ENCODE results near the gene ATP8A2. TPM values are rescaled to one million over a fixed set of nuclear protein-coding genes. Genes with fewer than 3 reads are reported as not detected.

Gene ATP8A2
- total and polyA plus RNA-seq, 9 of the 15 experiments (the other 6 are each of a cell fraction or from before 2014, with no cell fraction given): under 0.01 to 0.33 (median 0.06) TPM; not detected in 4

DNA sequence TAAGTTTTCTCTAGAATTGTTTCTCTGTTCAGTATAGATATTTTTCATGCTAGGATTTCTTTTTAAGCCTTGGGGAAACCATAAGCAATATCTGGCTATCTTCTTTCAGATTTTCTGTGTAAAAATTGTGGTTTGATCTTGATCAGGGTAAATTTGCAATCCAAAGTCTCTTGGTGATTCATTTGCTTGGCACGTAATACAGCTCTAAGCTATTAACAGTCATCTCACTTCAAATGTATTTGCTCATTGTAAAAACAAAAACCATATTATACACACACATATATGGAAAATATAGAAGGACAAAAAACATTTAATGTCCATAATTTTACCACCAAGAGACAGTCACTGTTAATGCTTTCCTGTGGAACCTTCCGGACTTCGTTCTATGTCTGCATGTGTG is 489.1 kb downstream of the ATP8A2 start:
- Histone ChIP-seq H3K27ac (ENCODE audit: extremely low read depth, low read depth, low read length) (no peak overlapping the region), H2AFZ (ENCODE audit: low read depth, low read length) (no peak overlapping the region), H3K9me1 (ENCODE audit: control insufficient read depth, insufficient read depth, low read length) (no peaks in the 10 kb centered on the region), H3K36me3 (ENCODE audit: control insufficient read depth, insufficient read depth, low read length) (no peaks in the 10 kb centered on the region), H4K20me1 (replicated peaks; ENCODE audit: control insufficient read depth, insufficient read depth, low read length) (no peaks in the 10 kb centered on the region), H3K9ac (ENCODE audit: insufficient read depth in 1 of 2, low read depth in 2 of 2, low read length in 2 of 2) (no peak overlapping the region), H3K4me3 (no peak overlapping the region), H3K4me2 (ENCODE audit: insufficient read depth, low read length) (no peak overlapping the region), H3K4me1 (replicated peaks in 1 of 2; ENCODE audit: control insufficient read depth in 2 of 2, insufficient read depth in 2 of 2, low read length in 2 of 2) (no peaks in the 10 kb centered on the region), H3K9me3 (replicated peaks; ENCODE audit: control insufficient read depth, insufficient read depth, low read depth, low read length) (no peaks in the 10 kb centered on the region), H3K27me3 (ENCODE audit: control insufficient read depth in 2 of 2, insufficient read depth in 2 of 2, low read length in 2 of 2) (no peaks in the 10 kb centered on the region), H3K79me2 (ENCODE audit: control insufficient read depth, insufficient read depth, low read length) (no peaks in the 10 kb centered on the region)
- BruUV-seq (replicated peaks): no TSS peak
- TF ChIP-seq NFIC (IDR thresholded peaks at IDR 0.05): no peak
- no peak for TF ChIP-seq ZEB2 (IDR thresholded peaks at IDR 0.05)
- CTCF ChIA-PET (ENCODE audit: low intra/inter-chr PET ratio): no interaction called here
- DNase-seq (ENCODE audit: extremely low read depth in 1 of 4, low spot score in 3 of 4) (no peak), ATAC-seq (no peak), FAIRE-seq (no peak)
- 4% methylated on average over 3 of the region's 3 CpGs for WGBS (ENCODE audit: insufficient coverage, low coverage, missing lambda C conversion rate)
- in situ Hi-C loops (cut with MboI): no loop called here
- POLR2A ChIA-PET: no interaction called here
- intact Hi-C loops (cut with micrococcal nuclease): no loop called here

GRCh38 chr13:25862156-25862555 is 490.4 kb downstream of the ATP8A2 start:
- Histone ChIP-seq H4K20me1 (replicated peaks; ENCODE audit: control insufficient read depth, insufficient read depth, low read length) (no peaks in the 10 kb centered on the region), H3K4me3 (no peak overlapping the region), H2AFZ (ENCODE audit: low read depth, low read length) (no peak overlapping the region), H3K27me3 (ENCODE audit: control insufficient read depth in 2 of 2, insufficient read depth in 2 of 2, low read length in 2 of 2) (no peaks in the 10 kb centered on the region), H3K36me3 (ENCODE audit: control insufficient read depth, insufficient read depth, low read length) (no peaks in the 10 kb centered on the region), H3K27ac (ENCODE audit: extremely low read depth, low read depth, low read length) (no peak overlapping the region), H3K9me1 (ENCODE audit: control insufficient read depth, insufficient read depth, low read length) (no peaks in the 10 kb centered on the region), H3K4me2 (ENCODE audit: insufficient read depth, low read length) (no peak overlapping the region), H3K9me3 (replicated peaks; ENCODE audit: control insufficient read depth, insufficient read depth, low read depth, low read length) (no peaks in the 10 kb centered on the region), H3K9ac (ENCODE audit: insufficient read depth in 1 of 2, low read depth in 2 of 2, low read length in 2 of 2) (no peak overlapping the region), H3K4me1 (replicated peaks in 1 of 2; ENCODE audit: control insufficient read depth in 2 of 2, insufficient read depth in 2 of 2, low read length in 2 of 2) (no peaks in the 10 kb centered on the region), H3K79me2 (ENCODE audit: control insufficient read depth, insufficient read depth, low read length) (no peaks in the 10 kb centered on the region)
- in situ Hi-C loops (cut with MboI): no loop called here
- ChIA-PET POLR2A (no interaction called here), CTCF (ENCODE audit: low intra/inter-chr PET ratio) (no interaction called here)
- WGBS (ENCODE audit: insufficient coverage, low coverage, missing lambda C conversion rate): 0% methylated on average over 2 of the region's 4 CpGs
- no peak for DNase-seq (ENCODE audit: extremely low read depth in 1 of 4, low spot score in 3 of 4)
- BruUV-seq (replicated peaks): no TSS peak
- intact Hi-C loops (cut with micrococcal nuclease): no loop called here
- no peak for FAIRE-seq
- ATAC-seq: no peak
- TF ChIP-seq SOX6 (IDR thresholded peaks at IDR 0.05) (no peak), RBM15 (IDR thresholded peaks at IDR 0.05; ENCODE audit: insufficient read depth, low read length) (no peak), XRCC5 (IDR thresholded peaks at IDR 0.05; ENCODE audit: low read depth, low read length) (no peak), TFAM (CRISPR knock-in tag; conservative IDR thresholded peaks at IDR 0.05) (no peak), ZNF239 (CRISPR knock-in tag; IDR thresholded peaks at IDR 0.05) (no peak), HDAC6 (IDR thresholded peaks at IDR 0.05; ENCODE audit: low read depth, low read length) (no peak), STAG1 (CRISPR knock-in tag; IDR thresholded peaks at IDR 0.05; ENCODE audit: borderline replicate concordance) (no peak)
- TF ChIP-seq, protein P1, sequence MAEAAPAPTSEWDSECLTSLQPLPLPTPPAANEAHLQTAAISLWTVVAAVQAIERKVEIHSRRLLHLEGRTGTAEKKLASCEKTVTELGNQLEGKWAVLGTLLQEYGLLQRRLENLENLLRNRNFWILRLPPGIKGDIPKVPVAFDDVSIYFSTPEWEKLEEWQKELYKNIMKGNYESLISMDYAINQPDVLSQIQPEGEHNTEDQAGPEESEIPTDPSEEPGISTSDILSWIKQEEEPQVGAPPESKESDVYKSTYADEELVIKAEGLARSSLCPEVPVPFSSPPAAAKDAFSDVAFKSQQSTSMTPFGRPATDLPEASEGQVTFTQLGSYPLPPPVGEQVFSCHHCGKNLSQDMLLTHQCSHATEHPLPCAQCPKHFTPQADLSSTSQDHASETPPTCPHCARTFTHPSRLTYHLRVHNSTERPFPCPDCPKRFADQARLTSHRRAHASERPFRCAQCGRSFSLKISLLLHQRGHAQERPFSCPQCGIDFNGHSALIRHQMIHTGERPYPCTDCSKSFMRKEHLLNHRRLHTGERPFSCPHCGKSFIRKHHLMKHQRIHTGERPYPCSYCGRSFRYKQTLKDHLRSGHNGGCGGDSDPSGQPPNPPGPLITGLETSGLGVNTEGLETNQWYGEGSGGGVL (CRISPR knock-in tag; IDR thresholded peaks at IDR 0.05): no peak
- TF ChIP-seq, protein P2, sequence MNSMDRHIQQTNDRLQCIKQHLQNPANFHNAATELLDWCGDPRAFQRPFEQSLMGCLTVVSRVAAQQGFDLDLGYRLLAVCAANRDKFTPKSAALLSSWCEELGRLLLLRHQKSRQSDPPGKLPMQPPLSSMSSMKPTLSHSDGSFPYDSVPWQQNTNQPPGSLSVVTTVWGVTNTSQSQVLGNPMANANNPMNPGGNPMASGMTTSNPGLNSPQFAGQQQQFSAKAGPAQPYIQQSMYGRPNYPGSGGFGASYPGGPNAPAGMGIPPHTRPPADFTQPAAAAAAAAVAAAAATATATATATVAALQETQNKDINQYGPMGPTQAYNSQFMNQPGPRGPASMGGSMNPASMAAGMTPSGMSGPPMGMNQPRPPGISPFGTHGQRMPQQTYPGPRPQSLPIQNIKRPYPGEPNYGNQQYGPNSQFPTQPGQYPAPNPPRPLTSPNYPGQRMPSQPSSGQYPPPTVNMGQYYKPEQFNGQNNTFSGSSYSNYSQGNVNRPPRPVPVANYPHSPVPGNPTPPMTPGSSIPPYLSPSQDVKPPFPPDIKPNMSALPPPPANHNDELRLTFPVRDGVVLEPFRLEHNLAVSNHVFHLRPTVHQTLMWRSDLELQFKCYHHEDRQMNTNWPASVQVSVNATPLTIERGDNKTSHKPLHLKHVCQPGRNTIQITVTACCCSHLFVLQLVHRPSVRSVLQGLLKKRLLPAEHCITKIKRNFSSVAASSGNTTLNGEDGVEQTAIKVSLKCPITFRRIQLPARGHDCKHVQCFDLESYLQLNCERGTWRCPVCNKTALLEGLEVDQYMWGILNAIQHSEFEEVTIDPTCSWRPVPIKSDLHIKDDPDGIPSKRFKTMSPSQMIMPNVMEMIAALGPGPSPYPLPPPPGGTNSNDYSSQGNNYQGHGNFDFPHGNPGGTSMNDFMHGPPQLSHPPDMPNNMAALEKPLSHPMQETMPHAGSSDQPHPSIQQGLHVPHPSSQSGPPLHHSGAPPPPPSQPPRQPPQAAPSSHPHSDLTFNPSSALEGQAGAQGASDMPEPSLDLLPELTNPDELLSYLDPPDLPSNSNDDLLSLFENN (IDR thresholded peaks at IDR 0.05; ENCODE audit: low read depth in 2 of 2, low read length in 2 of 2): no peak

Measured in K562 (cell line).